ENCODE data around the gene NCOA7.

- TF ChIP-seq CTCF (IDR thresholded peaks at IDR 0.05) (no peak), RXRA (IDR thresholded peaks at IDR 0.05; ENCODE audit: borderline replicate concordance, low read depth) (no peak), REST (IDR thresholded peaks at IDR 0.05; ENCODE audit: low read depth, low read length) (no peak), YY1 (IDR thresholded peaks at IDR 0.05; ENCODE audit: low read depth) (no peak), RFX5 (IDR thresholded peaks at IDR 0.05; ENCODE audit: low read length) (no peak), PBX3 (IDR thresholded peaks at IDR 0.05) (no peak), NFIC (IDR thresholded peaks at IDR 0.05; ENCODE audit: borderline replicate concordance) (no peak), EP300 (IDR thresholded peaks at IDR 0.05; ENCODE audit: borderline replicate concordance in 1 of 2, low read depth in 1 of 2, low read length in 1 of 2) (no peak)
- TF ChIP-seq, protein P1, sequence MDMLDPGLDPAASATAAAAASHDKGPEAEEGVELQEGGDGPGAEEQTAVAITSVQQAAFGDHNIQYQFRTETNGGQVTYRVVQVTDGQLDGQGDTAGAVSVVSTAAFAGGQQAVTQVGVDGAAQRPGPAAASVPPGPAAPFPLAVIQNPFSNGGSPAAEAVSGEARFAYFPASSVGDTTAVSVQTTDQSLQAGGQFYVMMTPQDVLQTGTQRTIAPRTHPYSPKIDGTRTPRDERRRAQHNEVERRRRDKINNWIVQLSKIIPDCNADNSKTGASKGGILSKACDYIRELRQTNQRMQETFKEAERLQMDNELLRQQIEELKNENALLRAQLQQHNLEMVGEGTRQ (IDR thresholded peaks at IDR 0.05; ENCODE audit: borderline replicate concordance, low read depth, low read length) = no peak
Measured at GRCh38 chr6:125792172-125792571, 1.4 kb downstream of the NCOA7 start.

Data from SK-N-SH (cell line).